ENCODE results near the gene LTV1. TPM values are rescaled to one million over a fixed set of nuclear protein-coding genes. Genes with fewer than 3 reads are reported as not detected.
"Not testable (repeated sequence)": the region's sequence is repeated elsewhere in the genome, so short reads cannot be mapped to it uniquely, and the experiment has no call there.

LTV1 gene, protein sequence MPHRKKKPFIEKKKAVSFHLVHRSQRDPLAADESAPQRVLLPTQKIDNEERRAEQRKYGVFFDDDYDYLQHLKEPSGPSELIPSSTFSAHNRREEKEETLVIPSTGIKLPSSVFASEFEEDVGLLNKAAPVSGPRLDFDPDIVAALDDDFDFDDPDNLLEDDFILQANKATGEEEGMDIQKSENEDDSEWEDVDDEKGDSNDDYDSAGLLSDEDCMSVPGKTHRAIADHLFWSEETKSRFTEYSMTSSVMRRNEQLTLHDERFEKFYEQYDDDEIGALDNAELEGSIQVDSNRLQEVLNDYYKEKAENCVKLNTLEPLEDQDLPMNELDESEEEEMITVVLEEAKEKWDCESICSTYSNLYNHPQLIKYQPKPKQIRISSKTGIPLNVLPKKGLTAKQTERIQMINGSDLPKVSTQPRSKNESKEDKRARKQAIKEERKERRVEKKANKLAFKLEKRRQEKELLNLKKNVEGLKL
- total RNA-seq (ENCODE audit: unreplicated experiment) = 17.0 TPM
- long read RNA-seq, transcript LTV1-201 (11 exons, 1,847 nt) = major isoform, 25 of 34 reads
- long read RNA-seq, partial matches to known transcripts = 4 of 34 reads
- long read RNA-seq, other reads (novel, unspliced or antisense) = 5 of 34 reads

- TF ChIP-seq CTCF (IDR thresholded peaks at IDR 0.05; ENCODE audit: partially characterized antibody, unreplicated experiment) = no peak
- Mint-ChIP-seq H3K4me3 (ENCODE audit: unreplicated experiment) (peak within 1 kb of the TSS; percentile 98), H3K9me3 (ENCODE audit: unreplicated experiment) (peaks cover 2% of the 10 kb centered on the region), H3K27me3 (ENCODE audit: unreplicated experiment) (peaks cover 4% of the 10 kb centered on the region), H3K27ac (ENCODE audit: unreplicated experiment) (peak within 1 kb of the TSS; percentile 93), H3K4me1 (ENCODE audit: low read depth, unreplicated experiment) (peaks cover 8% of the 10 kb centered on the region), H3K36me3 (ENCODE audit: unreplicated experiment) (no peaks in the 10 kb centered on the region)
- peak; percentile 96 for DNase-seq
Measured at GRCh38 chr6:143842902-143843676, at the start of gene LTV1. Gene LTV1 (plus strand): TSS chr6:143843338. CDS start chr6:143843478, 140 bp downstream.

GRCh38 chr6:143796551-143796950 is 46.6 kb upstream of the LTV1 start:
- DNase-seq; H3K36me3 Mint-ChIP-seq (ENCODE audit: unreplicated experiment); H3K27me3 Mint-ChIP-seq (ENCODE audit: unreplicated experiment); H3K4me3 Mint-ChIP-seq (ENCODE audit: unreplicated experiment); H3K4me1 Mint-ChIP-seq (ENCODE audit: low read depth, unreplicated experiment); H3K27ac Mint-ChIP-seq (ENCODE audit: unreplicated experiment); H3K9me3 Mint-ChIP-seq (ENCODE audit: unreplicated experiment): not testable (repeated sequence)

DNA sequence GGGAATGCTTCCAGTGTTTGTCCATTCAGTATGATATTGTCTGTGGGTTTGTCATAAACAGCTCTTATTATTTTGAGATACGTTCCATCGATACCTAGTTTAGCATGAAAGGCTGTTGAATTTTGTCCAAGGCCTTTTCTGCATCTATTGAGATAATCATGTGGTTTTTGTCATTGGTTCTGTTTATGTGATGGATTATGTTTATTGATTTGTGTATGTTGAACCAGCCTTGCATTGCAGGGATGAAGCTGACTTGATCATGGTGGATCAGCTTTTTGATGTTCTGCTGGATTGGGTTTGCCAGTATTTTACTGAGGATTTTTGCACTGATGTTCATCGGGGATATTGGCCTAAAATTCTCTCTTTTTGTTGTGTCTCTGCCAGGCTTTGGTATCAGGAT is 44.7 kb upstream of the LTV1 start:
- H3K4me3 Mint-ChIP-seq (ENCODE audit: unreplicated experiment); H3K4me1 Mint-ChIP-seq (ENCODE audit: low read depth, unreplicated experiment); H3K36me3 Mint-ChIP-seq (ENCODE audit: unreplicated experiment); H3K9me3 Mint-ChIP-seq (ENCODE audit: unreplicated experiment); DNase-seq; H3K27ac Mint-ChIP-seq (ENCODE audit: unreplicated experiment); H3K27me3 Mint-ChIP-seq (ENCODE audit: unreplicated experiment): not testable (repeated sequence)

- peaks cover 4% of the 10 kb centered on the region for H3K36me3 Mint-ChIP-seq (ENCODE audit: unreplicated experiment)
- H3K4me1 Mint-ChIP-seq (ENCODE audit: low read depth, unreplicated experiment) = no peaks in the 10 kb centered on the region
- no peak for TF ChIP-seq CTCF (IDR thresholded peaks at IDR 0.05; ENCODE audit: partially characterized antibody, unreplicated experiment)
- no peak overlapping the region for H3K27ac Mint-ChIP-seq (ENCODE audit: unreplicated experiment)
- H3K4me3 Mint-ChIP-seq (ENCODE audit: unreplicated experiment) = no peak overlapping the region
- DNase-seq = no peak
- peaks cover 3% of the 10 kb centered on the region for H3K27me3 Mint-ChIP-seq (ENCODE audit: unreplicated experiment)
- H3K9me3 Mint-ChIP-seq (ENCODE audit: unreplicated experiment) = peaks cover 3% of the 10 kb centered on the region
Measured at GRCh38 chr6:143802833-143803565, 40.1 kb upstream of the LTV1 start.

- TF ChIP-seq CTCF (IDR thresholded peaks at IDR 0.05; ENCODE audit: partially characterized antibody, unreplicated experiment) = no peak
- peaks cover 3% of the 10 kb centered on the region for H3K36me3 Mint-ChIP-seq (ENCODE audit: unreplicated experiment)
- peaks cover 3% of the 10 kb centered on the region for H3K9me3 Mint-ChIP-seq (ENCODE audit: unreplicated experiment)
- H3K27me3 Mint-ChIP-seq (ENCODE audit: unreplicated experiment) = no peaks in the 10 kb centered on the region
- DNase-seq = no peak
- H3K27ac Mint-ChIP-seq (ENCODE audit: unreplicated experiment) = no peak overlapping the region
- H3K4me1 Mint-ChIP-seq (ENCODE audit: low read depth, unreplicated experiment) = no peaks in the 10 kb centered on the region
- no peak overlapping the region for H3K4me3 Mint-ChIP-seq (ENCODE audit: unreplicated experiment)
Measured at GRCh38 chr6:143803769-143804568, 39.2 kb upstream of the LTV1 start.
